ENCODE data around the gene AMACR. TPM values are rescaled to one million over a fixed set of nuclear protein-coding genes. Genes with fewer than 3 reads are reported as not detected.

The AMACR gene
- 8.6 and 9.9 TPM in 2 replicates for total RNA-seq

DNA sequence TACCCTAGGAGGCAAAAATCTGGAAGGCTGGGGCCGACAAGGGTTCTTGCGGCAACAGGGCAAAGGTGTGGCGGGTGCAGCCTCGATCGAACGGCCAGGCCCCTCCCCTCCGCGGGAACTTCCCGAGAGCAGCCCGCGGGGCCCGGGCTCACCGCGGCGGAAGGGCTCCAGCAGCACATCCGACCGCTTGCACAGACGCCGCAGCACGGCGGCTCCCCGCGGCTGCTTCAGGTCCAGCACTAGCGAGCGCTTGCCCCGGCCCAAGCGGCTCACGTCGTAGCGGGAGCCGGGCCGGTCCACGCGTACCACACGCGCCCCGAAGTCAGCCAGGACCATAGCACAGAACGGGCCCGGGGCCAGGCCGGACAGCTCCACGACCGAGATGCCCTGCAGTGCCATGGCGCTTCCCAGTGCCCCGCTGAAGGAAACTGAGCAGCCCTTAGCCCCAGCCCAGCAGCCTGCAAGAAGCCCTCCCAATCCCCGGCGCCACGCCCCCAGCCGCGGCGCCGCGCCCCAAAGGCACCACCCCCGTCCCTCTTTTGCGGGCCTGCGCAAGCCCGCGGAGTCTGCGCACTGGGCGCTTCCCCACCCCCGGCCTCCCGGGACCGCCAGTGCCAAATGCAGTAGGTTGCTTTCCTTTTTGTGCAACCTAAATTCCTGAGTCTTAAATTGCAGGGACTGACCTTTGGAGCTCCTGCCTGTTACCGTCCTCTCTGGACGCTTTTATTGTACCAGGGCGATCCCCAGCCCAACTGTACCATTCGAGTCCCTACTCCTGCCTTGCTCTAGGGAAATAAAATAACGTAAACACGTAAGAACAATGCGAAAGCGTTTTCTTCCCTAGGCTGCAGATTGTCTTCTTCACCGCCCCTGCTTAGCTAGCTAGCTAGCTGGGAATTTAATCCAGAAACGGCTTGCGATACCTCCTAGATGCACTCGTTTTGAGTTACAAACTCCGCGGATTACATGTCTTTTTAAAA, at the start of gene AMACR:
AMACR (minus strand) TSS at position 430 of the 980 bp plus-strand sequence; CDS start at position 399, 31 bp downstream.

DNA sequence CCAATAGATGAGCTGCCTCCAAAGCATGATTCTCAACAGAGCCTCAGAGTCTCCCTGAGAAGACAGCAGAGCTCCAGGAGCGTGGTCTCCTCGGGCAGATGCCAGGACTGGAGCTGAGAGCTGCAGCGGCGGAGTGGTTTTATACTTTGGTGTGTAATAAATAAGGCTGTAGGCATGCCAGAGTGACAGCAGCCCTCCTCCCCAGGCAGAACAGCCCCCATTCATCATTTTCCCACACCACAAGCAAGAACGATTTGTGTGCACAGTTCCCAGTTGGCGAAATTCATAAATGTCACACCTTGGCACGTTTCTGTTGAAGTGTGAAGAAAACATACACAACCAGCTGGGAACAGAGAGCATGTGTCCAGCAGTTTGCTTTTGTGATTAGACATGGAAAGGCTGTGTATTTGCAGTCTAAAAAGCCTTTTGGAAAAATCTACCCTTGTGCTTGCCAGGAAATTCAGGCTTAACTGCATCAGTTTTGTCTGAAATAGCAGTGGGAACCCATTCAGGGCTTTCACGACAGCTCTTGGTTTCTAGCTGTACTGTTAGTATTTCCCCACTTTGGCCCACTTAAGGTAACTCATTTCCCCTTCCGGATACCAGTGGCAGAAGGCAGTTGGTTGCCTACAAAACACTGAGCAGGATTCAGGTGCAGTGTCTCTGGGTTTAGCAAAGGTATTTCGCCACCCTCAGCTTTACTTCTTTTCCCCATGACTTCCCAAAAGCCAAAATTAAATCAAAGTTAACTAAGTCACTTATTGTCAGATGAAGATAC, 35.4 kb upstream of the AMACR start, which contains the start of gene C1QTNF3:
C1QTNF3 (minus strand) TSS at position 115 of the 778 bp plus-strand sequence; CDS start at position 27, 88 bp downstream.

DNA sequence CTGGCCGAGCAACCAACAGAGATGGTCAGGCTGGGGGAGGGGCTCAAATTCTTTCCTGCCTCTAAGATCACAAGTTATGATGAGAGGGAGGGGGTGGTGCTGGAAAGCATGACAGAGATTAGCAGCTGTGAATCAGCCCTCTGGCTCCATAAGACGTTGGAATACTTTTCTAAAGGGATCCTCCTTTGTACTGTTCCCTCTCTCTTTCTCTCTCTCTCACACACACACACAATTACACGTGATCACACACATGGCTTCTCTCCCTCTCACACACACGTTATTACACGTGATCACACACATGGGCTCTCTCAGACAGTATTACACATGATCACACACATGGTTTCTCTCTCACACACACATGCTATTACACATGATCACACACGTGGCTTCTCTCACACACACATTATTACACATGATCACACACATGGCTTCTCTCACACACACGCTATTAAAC, 23.2 kb downstream of the AMACR start, which contains the start of gene SLC45A2:
SLC45A2 (minus strand) TSS at position 23 of the 454 bp plus-strand sequence. CDS start 110 bp downstream, outside the sequence.

DNA sequence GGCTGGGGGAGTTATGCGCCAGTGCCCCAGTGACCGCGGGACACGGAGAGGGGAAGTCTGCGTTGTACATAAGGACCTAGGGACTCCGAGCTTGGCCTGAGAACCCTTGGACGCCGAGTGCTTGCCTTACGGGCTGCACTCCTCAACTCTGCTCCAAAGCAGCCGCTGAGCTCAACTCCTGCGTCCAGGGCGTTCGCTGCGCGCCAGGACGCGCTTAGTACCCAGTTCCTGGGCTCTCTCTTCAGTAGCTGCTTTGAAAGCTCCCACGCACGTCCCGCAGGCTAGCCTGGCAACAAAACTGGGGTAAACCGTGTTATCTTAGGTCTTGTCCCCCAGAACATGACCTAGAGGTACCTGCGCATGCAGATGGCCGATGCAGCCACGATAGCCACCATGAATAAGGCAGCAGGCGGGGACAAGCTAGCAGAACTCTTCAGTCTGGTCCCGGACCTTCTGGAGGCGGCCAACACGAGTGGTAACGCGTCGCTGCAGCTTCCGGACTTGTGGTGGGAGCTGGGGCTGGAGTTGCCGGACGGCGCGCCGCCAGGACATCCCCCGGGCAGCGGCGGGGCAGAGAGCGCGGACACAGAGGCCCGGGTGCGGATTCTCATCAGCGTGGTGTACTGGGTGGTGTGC, 71.4 kb downstream of the AMACR start, which contains the start of gene RXFP3:
RXFP3 (plus strand) TSS at position 6 of the 636 bp plus-strand sequence; CDS start at position 361, 355 bp downstream.

Other genes starting within 250 kb of the AMACR start
- gene ADAMTS12, start 116.1 kb downstream of the AMACR start, total RNA-seq, result 73.0 and 179 TPM in 2 replicates
- 0.23 TPM in 1 of 2 replicates, not detected in the other for gene RXFP3, start 71.7 kb downstream of the AMACR start, total RNA-seq
- under 0.01 TPM in 1 of 2 replicates, not detected in the other for gene SLC45A2, start 23.4 kb downstream of the AMACR start, total RNA-seq
- 0.30 and 0.60 TPM in 2 replicates for gene C1QTNF3, start 35.2 kb upstream of the AMACR start, total RNA-seq

All from smooth muscle cell of the umbilical artery (primary cell).